H9 (cell line): ENCODE data around the gene ZFP36. TPM values are rescaled to one million over a fixed set of nuclear protein-coding genes. Genes with fewer than 3 reads are reported as not detected.

Source experiments
- DNase-seq: peaks from one replicate; pipeline ENCODE4 v3.0.0-alpha.2; 2017
- H2AFZ ChIP-seq: one replicate; pipeline ENCODE4 v1.6.1; 2013; ENCODE audit warnings: mild to moderate bottlenecking, low read length, control low read depth, moderate library complexity
- H2AK5ac ChIP-seq: 2 replicates; pipeline ENCODE4 v1.6.1; 2013; ENCODE audit warnings: low read length, control low read depth, mixed read lengths; ENCODE audit not compliant: insufficient read length
- H2BK120ac ChIP-seq: one replicate; pipeline ENCODE4 v1.6.1; 2013; ENCODE audit warnings: low read depth, mild to moderate bottlenecking, low read length, control low read depth, inconsistent platforms; ENCODE audit not compliant: poor library complexity, severe bottlenecking
- H2BK12ac ChIP-seq: 2 replicates; pipeline ENCODE4 v1.6.1; 2013; ENCODE audit warnings: low read length, control low read depth, mixed read lengths, low read depth; ENCODE audit not compliant: insufficient read length
- H2BK15ac ChIP-seq: 2 replicates; pipeline ENCODE4 v1.6.1; 2013; ENCODE audit warnings: low read depth, low read length, control low read depth
- H2BK20ac ChIP-seq: one replicate; pipeline ENCODE4 v1.6.1; 2013; ENCODE audit warnings: low read depth, mild to moderate bottlenecking, low read length, control low read depth, inconsistent platforms; ENCODE audit not compliant: poor library complexity, severe bottlenecking
- H2BK5ac ChIP-seq: 2 replicates; pipeline ENCODE4 v1.6.1; 2013; ENCODE audit warnings: low read length, control low read depth, mixed read lengths; ENCODE audit not compliant: insufficient read length
- H3K14ac ChIP-seq: 2 replicates; pipeline ENCODE4 v1.6.1; 2013; ENCODE audit warnings: low read length, control low read depth; ENCODE audit not compliant: insufficient read depth
- H3K18ac ChIP-seq: 2 replicates; pipeline ENCODE4 v1.6.1; 2013; ENCODE audit warnings: low read depth, mild to moderate bottlenecking, mixed read lengths, low read length, control low read depth; ENCODE audit not compliant: insufficient read length
- H3K23ac ChIP-seq: 2 replicates; pipeline ENCODE4 v1.6.1; 2013; ENCODE audit warnings: low read length, control low read depth, mixed read lengths, low read depth; ENCODE audit not compliant: insufficient read length
- H3K23me2 ChIP-seq: 2 replicates; pipeline ENCODE4 v1.6.1; 2013; ENCODE audit warnings: low read depth, mild to moderate bottlenecking, mixed read lengths, low read length, control low read depth; ENCODE audit not compliant: insufficient read length, poor library complexity, severe bottlenecking
- H3K27ac ChIP-seq: 2 replicates; pipeline ENCODE4 v1.5.1; 2013; ENCODE audit warnings: low read length, control low read depth, mixed read lengths, low read depth; ENCODE audit not compliant: insufficient read length
- H3K27me3 ChIP-seq: 2 replicates; pipeline ENCODE4 v1.6.1; 2013; ENCODE audit warnings: low read length, control low read depth, inconsistent platforms; ENCODE audit not compliant: insufficient read depth
- H3K4ac ChIP-seq: 2 replicates; pipeline ENCODE4 v1.6.1; 2013; ENCODE audit warnings: low read depth, mild to moderate bottlenecking, control low read depth, inconsistent platforms, low read length, moderate library complexity
- H3K4me1 ChIP-seq: 2 replicates; pipeline ENCODE4 v1.6.1; 2013; ENCODE audit warnings: low read length, control low read depth, inconsistent platforms; ENCODE audit not compliant: insufficient read depth
- H3K4me2 ChIP-seq: 2 replicates; pipeline ENCODE4 v1.6.1; 2013; ENCODE audit warnings: low read length, control low read depth, mixed read lengths; ENCODE audit not compliant: insufficient read length, insufficient read depth
- H3K56ac ChIP-seq: 2 replicates; pipeline ENCODE4 v1.6.1; 2013; ENCODE audit warnings: low read depth, mild to moderate bottlenecking, mixed read lengths, low read length, control low read depth; ENCODE audit not compliant: insufficient read length
- H3K79me1 ChIP-seq: 2 replicates; pipeline ENCODE4 v1.6.1; 2013; ENCODE audit warnings: low read depth, mild to moderate bottlenecking, moderate library complexity, low read length, control low read depth, inconsistent platforms; ENCODE audit not compliant: insufficient read depth, poor library complexity, severe bottlenecking
- H3K79me2 ChIP-seq: 2 replicates; pipeline ENCODE4 v1.6.1; 2013; ENCODE audit warnings: low read length, control low read depth, inconsistent platforms; ENCODE audit not compliant: insufficient read depth
- H3K9ac ChIP-seq: 2 replicates; pipeline ENCODE4 v1.6.1; 2013; ENCODE audit warnings: low read length, control low read depth, mixed read lengths; ENCODE audit not compliant: insufficient read length; ENCODE audit errors: extremely low read depth
- H3K9me3 ChIP-seq: one replicate; pipeline ENCODE4 v1.6.1; 2013; ENCODE audit warnings: low read depth, low read length, inconsistent platforms; ENCODE audit not compliant: control insufficient read depth
- H3T11ph ChIP-seq: one replicate; pipeline ENCODE4 v1.6.1; 2013; ENCODE audit warnings: mild to moderate bottlenecking, low read length, control low read depth, inconsistent platforms
- H4K20me1 ChIP-seq: one replicate; pipeline ENCODE4 v1.6.1; 2013; ENCODE audit not compliant: control insufficient read depth, insufficient read length, insufficient read depth
- H4K5ac ChIP-seq: 2 replicates; pipeline ENCODE4 v1.6.1; 2013; ENCODE audit warnings: low read depth, mild to moderate bottlenecking, mixed read lengths, low read length, control low read depth; ENCODE audit not compliant: insufficient read length
- H4K8ac ChIP-seq: replicated peaks from 2 replicates; pipeline ENCODE4 v1.6.1; 2013; ENCODE audit warnings: low read length, control low read depth, mixed read lengths, low read depth; ENCODE audit not compliant: insufficient read length
- H4K91ac ChIP-seq: 2 replicates; pipeline ENCODE4 v1.6.1; 2013; ENCODE audit warnings: low read depth, mild to moderate bottlenecking, moderate library complexity, mixed read lengths, low read length, control low read depth; ENCODE audit not compliant: insufficient read length
- H3K27ac Mint-ChIP-seq, 3 experiments: 2 replicates in 2 of 3; 3 replicates in 1 of 3; pipeline ENCODE4 v1.8.0; 2020 to 2021; ENCODE audit warnings: mixed read lengths in 3 of 3, mild to moderate bottlenecking in 1 of 3, moderate library complexity in 1 of 3
- H3K27me3 Mint-ChIP-seq: 2 replicates; pipeline ENCODE4 v1.8.0; 2021; ENCODE audit warnings: low read depth, mild to moderate bottlenecking, moderate library complexity, mixed read lengths
- H3K36me3 Mint-ChIP-seq, 3 experiments: 2 replicates in 2 of 3; 3 replicates in 1 of 3; pipeline ENCODE4 v1.8.0; 2020 to 2021; ENCODE audit warnings: low read depth in 3 of 3, mixed read lengths in 3 of 3; ENCODE audit not compliant: insufficient read depth in 1 of 3
- H3K4me1 Mint-ChIP-seq, 2 experiments: 2 replicates each; pipeline ENCODE4 v1.8.0; 2020; ENCODE audit warnings: mixed read lengths in 2 of 2
- H3K4me3 Mint-ChIP-seq, 2 experiments: 2 replicates in 1 of 2; 3 replicates in 1 of 2; pipeline ENCODE4 v1.8.0; 2020 to 2021; ENCODE audit warnings: mild to moderate bottlenecking in 2 of 2, mixed read lengths in 2 of 2, moderate library complexity in 1 of 2
- H3K9me3 Mint-ChIP-seq, 2 experiments: 2 replicates in 1 of 2; 3 replicates in 1 of 2; pipeline ENCODE4 v1.8.0; 2020; ENCODE audit warnings: mild to moderate bottlenecking in 2 of 2, mixed read lengths in 2 of 2, moderate library complexity in 1 of 2
- WGBS: extraction: QIAGEN DNeasy Blood & Tissue Kit; methylation state at CpG from one replicate; pipeline ENCODE4 v1.1.7; 2013; ENCODE audit warnings: missing lambda C conversion rate, low lambda C conversion rate, mixed read lengths; ENCODE audit not compliant: insufficient read length; ENCODE audit errors: extremely low coverage; 5-methylcytosine and 5-hydroxymethylcytosine counted together
- total RNA-seq: library from RNA; stranded (reverse); gene quantifications from 2 replicates; pipeline ENCODE4 v1.2.1, GENCODE V29; 2021
- TF ChIP-seq, protein P1 (sequence below): fragments of 200-600 bp; sonication (generic); conservative IDR thresholded peaks from 3 replicates; pipeline ENCODE4 v1.8.0; 2021; ENCODE audit warnings: antibody characterized with exemption, mild to moderate bottlenecking

The ZFP36 gene
- total RNA-seq, 1 experiment from 2014 or later = 14.6 TPM

DNA sequence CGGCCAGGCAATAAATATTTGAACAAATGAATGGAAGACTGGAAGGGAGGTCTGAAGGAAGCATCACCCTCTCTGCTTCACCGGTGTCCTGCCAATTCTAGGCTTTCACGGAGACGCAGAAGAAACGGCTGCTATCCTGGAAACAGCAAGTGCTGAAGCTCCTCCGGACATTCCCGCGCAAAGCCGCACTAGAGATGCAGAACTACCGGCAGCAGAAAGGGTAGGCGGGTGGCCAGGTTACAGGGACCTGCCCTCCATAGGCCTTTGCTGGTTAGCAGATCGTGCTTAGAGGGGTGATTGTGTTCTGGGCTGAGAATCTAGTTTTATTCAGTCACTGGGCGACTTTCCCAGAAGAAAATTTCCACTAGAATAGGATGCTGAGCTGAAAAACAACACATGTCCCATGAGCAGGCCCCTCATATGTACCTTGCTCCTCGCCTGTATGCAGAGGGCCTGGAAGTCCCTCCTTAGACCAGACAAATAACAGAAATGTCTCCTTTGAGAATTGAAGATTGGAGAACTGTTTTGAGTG, 26.7 kb upstream of the ZFP36 start:
- Histone ChIP-seq H3T11ph (no peak overlapping the region), H3K27me3 (no peaks in the 10 kb centered on the region), H4K8ac (no peak overlapping the region), H3K27ac (no peak overlapping the region), H3K79me1 (no peaks in the 10 kb centered on the region), H3K23ac (no peak overlapping the region), H3K9ac (no peak overlapping the region), H4K91ac (no peak overlapping the region), H3K18ac (no peak overlapping the region), H4K20me1 (peaks cover 2% of the 10 kb centered on the region), H2AFZ (no peak overlapping the region), H3K79me2 (no peaks in the 10 kb centered on the region), H2BK20ac (no peak overlapping the region), H3K14ac (no peak overlapping the region), H4K5ac (no peak overlapping the region), H2BK5ac (no peak overlapping the region), H2AK5ac (no peak overlapping the region), H2BK12ac (no peak overlapping the region), H3K4me2 (no peak overlapping the region), H3K9me3 (no peaks in the 10 kb centered on the region), H3K4me1 (no peaks in the 10 kb centered on the region), H3K4ac (no peak overlapping the region), H2BK15ac (no peak overlapping the region), H3K56ac (no peak overlapping the region), H3K23me2 (no peaks in the 10 kb centered on the region), H2BK120ac (no peak overlapping the region)
- Mint-ChIP-seq H3K36me3 (peaks cover 50 to 93% (median 91%) of the 10 kb centered on the region in 3 experiments; a peak in 6 of 7 replicates), H3K4me3 (no peak overlapping the region), H3K27ac (no peak overlapping the region), H3K9me3 (no peaks in the 10 kb centered on the region), H3K4me1 (peaks cover 0 to 1% of the 10 kb centered on the region in 2 experiments; a peak in 1 of 4 replicates), H3K27me3 (no peaks in the 10 kb centered on the region)
- WGBS = no CpG with 5 or more reads among the region's 14 CpGs
- no peak for DNase-seq
- TF ChIP-seq, protein P1, sequence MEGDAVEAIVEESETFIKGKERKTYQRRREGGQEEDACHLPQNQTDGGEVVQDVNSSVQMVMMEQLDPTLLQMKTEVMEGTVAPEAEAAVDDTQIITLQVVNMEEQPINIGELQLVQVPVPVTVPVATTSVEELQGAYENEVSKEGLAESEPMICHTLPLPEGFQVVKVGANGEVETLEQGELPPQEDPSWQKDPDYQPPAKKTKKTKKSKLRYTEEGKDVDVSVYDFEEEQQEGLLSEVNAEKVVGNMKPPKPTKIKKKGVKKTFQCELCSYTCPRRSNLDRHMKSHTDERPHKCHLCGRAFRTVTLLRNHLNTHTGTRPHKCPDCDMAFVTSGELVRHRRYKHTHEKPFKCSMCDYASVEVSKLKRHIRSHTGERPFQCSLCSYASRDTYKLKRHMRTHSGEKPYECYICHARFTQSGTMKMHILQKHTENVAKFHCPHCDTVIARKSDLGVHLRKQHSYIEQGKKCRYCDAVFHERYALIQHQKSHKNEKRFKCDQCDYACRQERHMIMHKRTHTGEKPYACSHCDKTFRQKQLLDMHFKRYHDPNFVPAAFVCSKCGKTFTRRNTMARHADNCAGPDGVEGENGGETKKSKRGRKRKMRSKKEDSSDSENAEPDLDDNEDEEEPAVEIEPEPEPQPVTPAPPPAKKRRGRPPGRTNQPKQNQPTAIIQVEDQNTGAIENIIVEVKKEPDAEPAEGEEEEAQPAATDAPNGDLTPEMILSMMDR = no peak
